GM21390 (cell line): ENCODE results near the gene RSPRY1.
"Not testable (repeated sequence)": the region's sequence is repeated elsewhere in the genome, so short reads cannot be mapped to it uniquely, and the experiment has no call there.

Experiments
- ATAC-seq: cut with Tn5 transposase; IDR thresholded peaks from one replicate; pipeline ENCODE4 v1.9.1; 2021; ENCODE audit not compliant: unreplicated experiment

The RSPRY1 gene

GRCh38 chr16:57185446-57185944 lies 634 bp upstream of the RSPRY1 start:
- peak; percentile 29 for ATAC-seq

GRCh38 chr16:57186872-57187854 lies 1.0 kb downstream of the RSPRY1 start:
- ATAC-seq = no peak

DNA sequence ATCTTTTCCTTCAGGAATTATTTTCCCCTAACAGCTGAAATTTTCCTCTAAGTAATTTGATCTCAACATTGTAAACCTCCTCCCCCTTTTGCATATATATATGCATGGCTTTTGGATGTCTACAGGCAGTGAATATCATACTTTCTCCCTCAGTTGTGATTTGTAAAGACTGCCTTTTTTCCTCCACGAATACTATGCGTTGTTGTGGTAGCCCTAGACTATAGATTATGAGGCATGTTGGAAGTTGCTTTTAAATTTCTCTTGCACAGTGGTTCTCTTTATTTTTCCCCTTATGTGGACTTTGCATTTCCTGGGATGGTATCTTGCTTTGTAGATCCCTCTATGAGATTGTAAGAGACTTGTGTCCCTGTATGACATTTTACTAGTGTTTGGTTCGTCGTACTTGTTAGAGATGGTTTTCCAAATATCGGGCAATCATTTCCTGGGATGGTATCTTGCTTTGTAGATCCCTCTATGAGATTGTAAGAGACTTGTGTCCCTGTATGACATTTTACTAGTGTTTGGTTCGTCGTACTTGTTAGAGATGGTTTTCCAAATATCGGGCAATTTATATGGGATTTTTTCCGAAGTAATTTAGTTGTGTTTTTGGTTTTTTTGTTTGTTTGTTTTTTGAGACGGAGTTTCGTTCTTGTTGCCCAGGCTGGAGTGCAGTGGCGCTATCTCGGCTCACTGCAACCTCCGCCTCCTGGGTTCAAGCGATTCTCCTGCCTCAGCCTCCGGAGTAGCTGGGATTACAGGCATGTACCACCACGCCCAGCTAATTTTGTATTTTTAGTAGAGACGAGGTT lies 2.0 kb downstream of the RSPRY1 start:
- not testable (repeated sequence) for ATAC-seq

GRCh38 chr16:57188711-57189002 lies 2.5 kb downstream of the RSPRY1 start:
- no peak for ATAC-seq

DNA sequence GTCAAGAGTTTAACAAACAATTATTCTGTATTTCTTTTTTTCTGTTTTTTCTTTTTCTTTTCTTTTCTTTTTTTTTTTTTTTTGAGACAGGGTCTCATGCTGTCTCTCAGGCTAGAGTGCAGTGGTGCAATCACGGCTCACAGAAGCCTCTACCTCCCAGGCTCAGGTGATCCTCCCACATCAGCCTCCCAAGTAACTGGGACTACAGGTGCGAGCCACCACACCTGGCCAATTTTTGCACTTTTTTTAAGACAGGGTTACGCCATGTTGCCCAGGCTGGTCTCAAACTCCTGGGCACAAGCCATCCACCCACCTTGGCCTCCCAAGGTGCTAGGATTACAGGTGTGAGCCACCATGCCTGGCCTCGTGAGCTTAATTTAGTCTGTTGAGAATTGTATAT lies 3.4 kb downstream of the RSPRY1 start:
- ATAC-seq = not testable (repeated sequence)

DNA sequence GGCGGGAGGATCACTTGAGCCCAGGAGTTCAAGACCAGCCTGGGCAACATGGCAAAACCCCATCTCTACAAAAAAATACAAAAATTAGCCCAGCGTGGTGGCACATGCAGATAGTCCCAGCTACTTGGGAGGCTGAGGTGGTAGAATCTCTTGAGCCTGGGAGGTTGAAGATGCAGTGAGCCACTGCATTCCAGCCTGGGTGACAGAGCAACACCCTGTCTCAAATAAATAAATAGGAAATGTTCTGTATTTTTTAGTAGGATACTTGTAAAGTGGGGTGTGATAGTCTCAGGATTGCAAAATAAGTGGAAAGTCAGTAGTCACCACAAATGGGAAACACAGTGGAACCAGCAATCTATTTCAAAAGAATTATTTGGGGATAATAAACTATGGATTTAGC lies 4.0 kb downstream of the RSPRY1 start:
- ATAC-seq = no peak

DNA sequence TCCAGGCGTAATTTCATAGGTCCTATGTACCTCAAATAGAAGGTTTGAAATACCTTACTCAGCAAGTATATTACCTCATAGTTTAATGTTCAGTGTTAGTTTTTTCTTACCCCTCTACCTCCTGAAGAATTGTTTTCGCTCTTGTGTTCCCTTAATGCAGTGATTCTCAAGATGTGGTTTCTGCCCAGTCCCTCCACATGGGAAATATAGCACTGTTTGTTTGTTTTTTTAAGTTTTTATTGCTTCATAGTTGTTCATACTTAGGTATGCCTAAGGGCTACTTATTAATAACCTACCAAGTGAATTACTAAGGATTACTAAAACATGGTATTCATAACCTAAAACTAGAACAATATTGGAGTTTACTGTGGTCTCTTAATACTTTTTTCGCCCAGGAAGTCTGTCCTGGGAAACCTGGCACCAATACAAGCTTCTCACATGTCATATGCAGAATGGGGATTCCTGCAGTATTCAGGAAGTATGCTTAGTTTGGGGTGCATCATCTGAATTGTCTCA lies 5.0 kb downstream of the RSPRY1 start:
- no peak for ATAC-seq

- ATAC-seq = no peak
Observed at GRCh38 chr16:57192146-57192545, 6.0 kb downstream of the RSPRY1 start.

- ATAC-seq = no peak
Observed at GRCh38 chr16:57192720-57193486, 6.8 kb downstream of the RSPRY1 start.

DNA sequence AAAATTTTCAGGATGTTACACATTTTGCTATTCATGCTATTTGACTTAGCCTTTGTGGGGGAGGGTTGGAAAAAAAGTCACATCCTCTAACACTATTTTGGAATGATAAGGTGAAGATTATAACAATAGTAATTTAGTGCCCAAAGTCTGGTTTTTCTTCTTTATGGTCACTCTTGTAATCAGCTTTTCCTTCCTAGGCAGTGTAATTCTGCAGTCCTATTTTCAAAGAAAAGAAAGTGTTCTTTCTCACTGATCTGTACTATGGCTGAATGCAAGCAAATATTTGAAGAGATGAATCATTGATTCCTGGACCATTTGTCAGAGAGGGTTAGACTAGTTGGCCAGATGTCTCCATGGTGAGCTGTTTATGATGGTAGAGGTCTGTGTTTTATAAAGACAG lies 8.4 kb downstream of the RSPRY1 start:
- ATAC-seq = no peak

GRCh38 chr16:57196286-57196685 lies 10.2 kb downstream of the RSPRY1 start:
- ATAC-seq = no peak

DNA sequence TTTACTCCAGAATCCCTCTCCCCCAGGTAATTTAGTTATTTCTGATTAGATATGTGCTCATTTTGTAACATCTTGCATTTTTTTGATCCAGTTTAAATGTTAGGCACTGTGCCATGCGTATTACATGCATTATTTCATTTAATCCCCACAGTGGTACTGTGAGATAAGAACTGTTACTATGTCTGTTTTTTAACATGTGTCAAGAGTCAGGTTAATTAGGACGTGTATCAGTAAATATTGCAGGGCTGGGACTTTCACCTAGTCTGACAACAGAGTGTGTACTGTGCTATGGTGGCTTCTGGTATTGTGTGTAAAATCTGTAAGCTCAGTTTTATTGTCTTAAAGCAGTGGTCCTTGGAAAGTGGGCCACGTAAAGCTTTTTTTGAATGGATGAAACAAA lies 10.6 kb downstream of the RSPRY1 start:
- no peak for ATAC-seq

GRCh38 chr16:57200321-57200720 lies 14.2 kb downstream of the RSPRY1 start:
- not testable (repeated sequence) for ATAC-seq

DNA sequence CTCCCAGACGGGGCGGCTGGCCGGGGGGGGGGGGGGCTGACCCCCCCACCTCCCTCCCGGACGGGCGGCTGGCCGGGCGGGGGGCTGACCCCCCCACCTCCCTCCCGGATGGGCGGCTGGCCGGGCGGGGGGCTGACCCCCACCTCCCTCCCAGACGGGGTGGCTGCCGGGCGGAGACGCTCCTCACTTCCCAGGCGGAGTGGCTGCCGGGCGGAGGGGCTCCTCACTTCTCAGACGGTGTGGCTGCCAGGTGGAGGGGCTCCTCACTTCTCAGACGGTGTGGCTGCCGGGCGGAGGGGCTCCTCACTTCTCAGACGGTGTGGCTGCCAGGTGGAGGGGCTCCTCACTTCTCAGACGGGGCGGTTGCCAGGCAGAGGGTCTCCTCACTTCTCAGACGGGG lies 14.8 kb downstream of the RSPRY1 start:
- not testable (repeated sequence) for ATAC-seq

DNA sequence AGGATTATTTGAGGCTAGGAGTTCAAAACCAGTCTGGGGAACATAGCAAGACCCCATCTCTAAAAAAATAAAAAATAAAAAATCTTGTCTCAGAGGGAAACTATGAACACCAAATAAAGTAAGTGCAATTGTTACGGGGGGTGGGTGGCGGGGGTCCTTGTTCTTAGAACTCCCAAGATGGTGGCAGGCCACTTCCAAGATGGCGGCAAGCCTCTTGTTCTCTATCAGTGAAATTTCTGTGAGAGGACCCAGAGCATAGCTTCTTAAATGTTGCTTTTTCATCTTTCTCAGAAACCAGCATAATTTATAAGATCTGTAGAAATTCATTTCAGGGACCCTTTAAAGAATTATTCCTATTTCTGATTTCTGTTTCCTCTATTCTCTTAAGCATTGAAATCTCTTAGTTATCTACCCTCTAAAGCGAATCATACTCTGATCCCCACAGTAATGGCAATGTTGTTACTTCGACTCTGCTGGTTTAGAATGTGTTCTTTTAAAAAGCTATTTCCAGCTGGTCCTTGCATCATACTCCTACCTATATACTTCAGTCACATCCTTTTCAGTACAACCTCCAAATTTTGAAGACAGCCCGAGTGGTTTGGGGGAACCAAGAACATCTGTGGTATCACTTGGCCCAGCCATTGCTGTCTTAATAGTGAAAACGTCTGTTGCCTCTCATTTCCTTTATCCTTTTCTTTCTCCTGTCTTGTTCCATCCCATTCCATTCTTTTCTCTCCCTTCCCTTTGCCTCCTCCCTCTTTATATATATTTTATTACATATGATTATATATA lies 16.2 kb downstream of the RSPRY1 start:
- ATAC-seq = no peak

DNA sequence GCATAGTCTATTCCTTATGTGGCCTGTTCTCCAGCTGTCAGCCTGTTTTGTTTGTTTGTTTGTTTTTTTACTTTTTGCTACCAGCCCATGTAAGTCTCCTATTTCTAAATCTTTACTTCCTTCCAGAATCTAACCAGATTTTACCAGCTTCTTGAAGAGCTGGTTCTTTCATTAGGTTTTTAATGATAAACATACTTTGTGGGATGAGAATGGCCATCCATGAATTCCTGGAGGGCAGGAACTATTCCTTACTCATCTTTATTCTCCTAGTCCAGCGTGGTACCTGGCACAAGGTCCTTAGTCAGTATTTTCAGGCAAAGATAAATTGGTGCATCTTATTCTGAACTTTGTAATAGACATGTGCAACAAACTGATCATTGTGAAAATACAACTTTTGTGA lies 17.3 kb downstream of the RSPRY1 start:
- ATAC-seq = no peak

DNA sequence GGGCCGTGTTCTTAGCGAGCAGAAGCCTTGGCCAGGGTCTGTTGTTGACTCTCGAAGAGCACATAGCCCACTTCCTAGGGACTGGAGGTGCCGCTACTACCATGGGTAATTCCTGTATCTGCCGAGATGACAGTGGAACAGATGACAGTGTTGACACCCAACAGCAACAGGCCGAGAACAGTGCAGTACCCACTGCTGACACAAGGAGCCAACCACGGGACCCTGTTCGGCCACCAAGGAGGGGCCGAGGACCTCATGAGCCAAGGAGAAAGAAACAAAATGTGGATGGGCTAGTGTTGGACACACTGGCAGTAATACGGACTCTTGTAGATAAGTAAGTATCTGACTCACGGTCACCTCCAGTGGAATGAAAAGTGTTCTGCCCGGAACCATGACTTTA lies 18.5 kb downstream of the RSPRY1 start:
- ATAC-seq = no peak

- no peak for ATAC-seq
Observed at GRCh38 chr16:57208926-57209325, 22.8 kb downstream of the RSPRY1 start.

- no peak for ATAC-seq
Observed at GRCh38 chr16:57209780-57210179, 23.7 kb downstream of the RSPRY1 start.

DNA sequence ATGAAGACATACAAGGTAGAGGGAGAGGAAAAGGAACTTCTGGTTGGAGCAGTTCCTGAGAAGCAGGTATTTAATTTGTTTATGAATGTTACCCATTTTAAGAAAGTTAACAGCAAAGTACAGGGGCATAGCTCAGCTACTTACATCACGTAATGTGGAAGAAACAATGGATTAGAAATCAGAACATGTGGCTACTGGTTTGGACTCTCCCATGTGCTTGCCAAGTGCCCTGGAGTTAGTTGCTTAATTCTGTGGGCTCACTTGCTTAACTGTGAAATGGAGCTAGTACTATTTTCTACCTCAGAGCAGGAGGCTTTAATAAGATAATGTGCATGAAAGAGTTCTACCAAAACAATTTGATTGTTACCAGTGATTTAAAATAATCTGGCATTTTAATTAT lies 27.3 kb downstream of the RSPRY1 start:
- no peak for ATAC-seq
